H1 (cell line): ENCODE data around the gene EML1. TPM values are rescaled to one million over a fixed set of nuclear protein-coding genes. Genes with fewer than 3 reads are reported as not detected.

ENCODE experiments used
- CREB1 ChIP-seq: IDR thresholded peaks from 2 replicates; pipeline ENCODE4 v1.6.1; 2012; ENCODE audit warnings: inconsistent platforms
- NANOG ChIP-seq: IDR thresholded peaks from 2 replicates; pipeline ENCODE4 v1.6.1; 2011; ENCODE audit warnings: low read length, low read depth, mild to moderate bottlenecking, inconsistent platforms; ENCODE audit not compliant: insufficient read depth, poor library complexity, severe bottlenecking
- NRF1 ChIP-seq: IDR thresholded peaks from 2 replicates; pipeline ENCODE4 v1.6.1; 2011; ENCODE audit warnings: mild to moderate bottlenecking, low read depth, low read length, improper control_type of control experiment
- TAF1 ChIP-seq: IDR thresholded peaks from 2 replicates; pipeline ENCODE4 v1.6.1; 2011; ENCODE audit warnings: mild to moderate bottlenecking, low read depth, low read length
- TCF12 ChIP-seq: IDR thresholded peaks from 2 replicates; pipeline ENCODE4 v1.6.1; 2011; ENCODE audit warnings: low read depth, mild to moderate bottlenecking, low read length
- polyA plus RNA-seq, 7 experiments: library from polyadenylated mRNA; depleted of rRNA in 3 of 7; stranded (reverse) in 5 of 7; unstranded in 2 of 7; fragments of >200 nt in 5 of 7; fragments of 200-250 nt in 2 of 7; gene quantifications; 1 replicate in 5 of 7; 2 replicates in 1 of 7; 4 replicates in 1 of 7; pipeline versions ENCODE4 v1.2.1 to v1.2.3, GENCODE V29; 2011 to 2013; ENCODE audit warnings: missing spikeins in 2 of 7, mixed read lengths in 2 of 7
- total RNA-seq: library from RNA; stranded (reverse); fragmentation: NEBNext Ultra II Directional; extraction: Animal tissue kit (Norgen Biotek cat#: 25700); gene quantifications from 2 replicates; pipeline ENCODE4 v1.2.1, GENCODE V29; 2021
- TF ChIP-seq, protein P1 (sequence below): IDR thresholded peaks from 2 replicates; pipeline ENCODE4 v1.6.1; 2012; ENCODE audit warnings: inconsistent platforms

EML1 gene
- total and polyA plus RNA-seq, 2 of the 8 experiments (the other 6 are each of a cell fraction or from before 2014, with no cell fraction given): 11.1 to 24.7 TPM

DNA sequence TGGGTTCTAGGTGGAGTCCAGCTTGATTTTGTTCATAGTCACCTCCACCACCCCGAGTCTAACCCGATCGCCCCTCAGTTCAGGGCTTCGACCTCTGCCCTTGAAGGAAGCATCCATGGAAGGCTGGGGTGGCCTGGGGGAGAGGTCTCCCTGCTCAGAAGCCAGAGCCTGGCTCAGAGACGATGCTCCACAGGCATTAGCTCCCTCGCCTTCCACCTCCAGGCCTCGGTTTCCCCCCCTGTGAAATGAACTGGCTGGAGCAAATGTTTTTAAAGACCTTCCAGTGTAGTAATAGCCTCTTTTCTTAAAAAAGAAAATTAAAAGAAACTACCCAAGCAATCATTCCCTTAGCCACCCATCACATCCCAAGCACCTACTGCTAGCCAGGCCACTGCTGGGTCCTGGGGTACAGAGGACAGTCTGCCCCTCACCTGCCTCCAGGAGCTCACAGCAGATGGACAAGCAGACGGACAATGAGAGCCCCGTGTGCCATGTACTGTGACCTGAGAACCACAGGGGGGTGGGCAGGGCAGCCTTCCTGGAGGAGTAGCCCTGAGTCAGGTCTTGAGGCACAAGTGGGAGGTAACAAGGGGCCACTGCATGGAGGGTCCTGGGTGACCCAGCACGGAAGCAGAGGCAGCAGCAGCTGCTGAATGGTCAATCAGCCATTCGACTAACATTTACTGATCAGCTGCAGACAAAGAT, 42.3 kb upstream of the EML1 start (continued):
- TF ChIP-seq TCF12: no peak
- TF ChIP-seq CREB1: no peak
- TF ChIP-seq, protein P1, sequence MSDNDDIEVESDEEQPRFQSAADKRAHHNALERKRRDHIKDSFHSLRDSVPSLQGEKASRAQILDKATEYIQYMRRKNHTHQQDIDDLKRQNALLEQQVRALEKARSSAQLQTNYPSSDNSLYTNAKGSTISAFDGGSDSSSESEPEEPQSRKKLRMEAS: no peak
- no peak for TF ChIP-seq TAF1
- no peak for TF ChIP-seq NANOG
- no peak for TF ChIP-seq NRF1
